Measurements from ENCODE around the gene KIFC3.
"Not testable (repeated sequence)": the region's sequence is repeated elsewhere in the genome, so short reads cannot be mapped to it uniquely, and the experiment has no call there.

KIFC3 gene

GRCh38 chr16:57802341-57803133 lies at the start of gene KIFC3:
TSS of gene KIFC3 (minus strand) at chr16:57802491. CDS start at chr16:57798243, 4,248 bp downstream.
- no peaks in the 10 kb centered on the region for H3K79me2 ChIP-seq (ENCODE audit: control insufficient read depth, low read length)
- H3K36me3 ChIP-seq (ENCODE audit: control insufficient read depth, low read length), result no peaks in the 10 kb centered on the region
- no peaks in the 10 kb centered on the region for H3K9me2 ChIP-seq (replicated peaks; ENCODE audit: control insufficient read depth, low read length)
- no peaks in the 10 kb centered on the region for H4K20me1 ChIP-seq (ENCODE audit: control insufficient read depth, insufficient read depth, low read depth, low read length)
- H3K27ac ChIP-seq (ENCODE audit: low read depth, low read length), result no peak within 1 kb of the TSS
- no peak within 1 kb of the TSS for H3K4me3 ChIP-seq (ENCODE audit: low read length)
- no peak for TF ChIP-seq EZH2phosphoT487 (IDR thresholded peaks at IDR 0.05; ENCODE audit: borderline replicate concordance, low read length)
- TF ChIP-seq CTCF (IDR thresholded peaks at IDR 0.05; ENCODE audit: low read depth, low read length, poor library complexity, severe bottlenecking), result no peak
- peaks cover 64% of the 10 kb centered on the region for H3K27me3 ChIP-seq (ENCODE audit: control insufficient read depth, low read length)
- H3K4me1 ChIP-seq (ENCODE audit: control insufficient read depth, low read length), result peaks cover 6% of the 10 kb centered on the region; the same call in 1 of the 2 replicates
- 0 out of 2 replicates have a peak within 1 kb of the TSS, but pooled peaks have one; percentile 1 for H3K4me2 ChIP-seq (ENCODE audit: low read length)
- H3F3A ChIP-seq (ENCODE audit: control insufficient read depth, insufficient read depth), result no peaks in the 10 kb centered on the region
- no peaks in the 10 kb centered on the region for H3K9me3 ChIP-seq (ENCODE audit: control insufficient read depth, insufficient read depth, low read length)

DNA sequence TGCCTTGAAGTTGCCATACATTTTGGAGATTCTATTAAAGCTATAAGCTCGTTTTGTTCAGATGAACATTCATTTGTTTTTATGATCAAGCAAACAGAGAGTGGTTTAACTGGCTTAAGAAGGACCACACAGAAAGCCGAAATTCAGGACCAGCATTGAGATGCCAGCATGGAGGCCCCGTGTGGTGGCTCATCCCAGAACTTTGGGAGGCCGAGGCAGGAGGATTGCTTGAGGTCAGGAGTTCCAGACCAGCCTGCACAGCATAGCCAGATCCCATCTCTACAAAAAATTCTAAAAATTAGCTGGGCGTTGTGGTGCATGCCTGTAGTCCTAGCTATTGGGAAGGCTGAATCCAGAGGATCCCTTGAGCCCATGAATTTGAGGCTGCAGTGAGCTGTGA lies 45.9 kb upstream of the KIFC3 start:
- Histone ChIP-seq H3K36me3 (ENCODE audit: control insufficient read depth, low read length) (no peaks in the 10 kb centered on the region), H3K27ac (ENCODE audit: low read depth, low read length) (no peak overlapping the region), H3K9me2 (replicated peaks; ENCODE audit: control insufficient read depth, low read length) (no peaks in the 10 kb centered on the region), H3K9me3 (ENCODE audit: control insufficient read depth, insufficient read depth, low read length) (no peaks in the 10 kb centered on the region), H3F3A (ENCODE audit: control insufficient read depth, insufficient read depth) (no peaks in the 10 kb centered on the region), H3K79me2 (ENCODE audit: control insufficient read depth, low read length) (no peaks in the 10 kb centered on the region), H3K4me1 (ENCODE audit: control insufficient read depth, low read length) (no peaks in the 10 kb centered on the region), H3K4me3 (ENCODE audit: low read length) (no peak overlapping the region), H4K20me1 (ENCODE audit: control insufficient read depth, insufficient read depth, low read depth, low read length) (no peaks in the 10 kb centered on the region), H3K27me3 (ENCODE audit: control insufficient read depth, low read length) (peaks cover 14% of the 10 kb centered on the region), H3K4me2 (ENCODE audit: low read length) (no peak overlapping the region)
- no peak for TF ChIP-seq EZH2phosphoT487 (IDR thresholded peaks at IDR 0.05; ENCODE audit: borderline replicate concordance, low read length)
- TF ChIP-seq CTCF (IDR thresholded peaks at IDR 0.05; ENCODE audit: low read depth, low read length, poor library complexity, severe bottlenecking), result no peak

- not testable (repeated sequence) for H3K4me1 ChIP-seq (ENCODE audit: control insufficient read depth, low read length); H3K4me3 ChIP-seq (ENCODE audit: low read length); H3K4me2 ChIP-seq (ENCODE audit: low read length); H3F3A ChIP-seq (ENCODE audit: control insufficient read depth, insufficient read depth); H3K9me2 ChIP-seq (replicated peaks; ENCODE audit: control insufficient read depth, low read length); H3K79me2 ChIP-seq (ENCODE audit: control insufficient read depth, low read length); H3K27me3 ChIP-seq (ENCODE audit: control insufficient read depth, low read length); H4K20me1 ChIP-seq (ENCODE audit: control insufficient read depth, insufficient read depth, low read depth, low read length); H3K27ac ChIP-seq (ENCODE audit: low read depth, low read length); H3K36me3 ChIP-seq (ENCODE audit: control insufficient read depth, low read length); H3K9me3 ChIP-seq (ENCODE audit: control insufficient read depth, insufficient read depth, low read length)
These were observed 44.6 kb upstream of the KIFC3 start for GRCh38 chr16:57846931-57847330.

DNA sequence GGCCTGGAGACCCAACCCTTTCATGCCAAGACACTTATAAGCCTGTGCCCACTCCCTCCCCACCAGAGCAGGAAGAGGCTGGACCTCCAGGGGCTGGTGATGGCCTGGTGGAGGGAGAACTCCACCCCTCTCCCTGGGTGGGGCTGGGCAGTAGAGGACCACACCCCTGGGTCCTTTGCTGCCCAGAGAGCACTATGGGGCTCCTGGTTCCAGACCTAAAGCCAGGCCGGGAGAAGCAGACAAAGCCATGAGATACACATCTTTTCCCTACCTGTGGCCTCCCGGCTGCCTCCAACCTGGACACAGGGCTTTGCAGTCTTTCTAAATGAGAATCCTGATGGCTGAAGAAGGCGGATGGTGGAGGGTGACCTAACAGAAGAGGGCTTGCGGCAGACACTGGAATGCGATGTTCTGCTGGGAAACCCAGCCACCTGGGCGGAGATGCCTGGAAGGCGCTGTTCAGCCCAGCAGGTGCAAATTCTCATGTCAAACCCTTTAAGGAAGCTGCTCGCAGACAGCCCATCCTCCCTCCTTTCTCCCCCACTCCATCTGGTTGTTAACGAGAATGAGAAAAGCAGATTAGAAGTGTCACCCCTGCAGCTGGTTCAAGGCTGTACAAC lies 43.9 kb upstream of the KIFC3 start:
- H3K27ac ChIP-seq (ENCODE audit: low read depth, low read length), result no peak overlapping the region
- no peak for TF ChIP-seq CTCF (IDR thresholded peaks at IDR 0.05; ENCODE audit: low read depth, low read length, poor library complexity, severe bottlenecking)
- TF ChIP-seq EZH2phosphoT487 (IDR thresholded peaks at IDR 0.05; ENCODE audit: borderline replicate concordance, low read length), result no peak
- H3K79me2 ChIP-seq (ENCODE audit: control insufficient read depth, low read length), result no peaks in the 10 kb centered on the region
- no peaks in the 10 kb centered on the region for H3K4me1 ChIP-seq (ENCODE audit: control insufficient read depth, low read length)
- no peaks in the 10 kb centered on the region for H3K9me2 ChIP-seq (replicated peaks; ENCODE audit: control insufficient read depth, low read length)
- no peak overlapping the region for H3K4me3 ChIP-seq (ENCODE audit: low read length)
- H3K36me3 ChIP-seq (ENCODE audit: control insufficient read depth, low read length), result no peaks in the 10 kb centered on the region
- H3K27me3 ChIP-seq (ENCODE audit: control insufficient read depth, low read length), result peaks cover 9% of the 10 kb centered on the region
- H3F3A ChIP-seq (ENCODE audit: control insufficient read depth, insufficient read depth), result no peaks in the 10 kb centered on the region
- H3K4me2 ChIP-seq (ENCODE audit: low read length), result no peak overlapping the region
- no peaks in the 10 kb centered on the region for H3K9me3 ChIP-seq (ENCODE audit: control insufficient read depth, insufficient read depth, low read length)
- H4K20me1 ChIP-seq (ENCODE audit: control insufficient read depth, insufficient read depth, low read depth, low read length), result no peaks in the 10 kb centered on the region

Data from DOHH2 (cell line).